ENCODE measurements around the gene C6orf136. TPM values are rescaled to one million over a fixed set of nuclear protein-coding genes. Genes with fewer than 3 reads are reported as not detected.

C6orf136 gene
- polyA plus RNA-seq, 2 of the 4 experiments (the other 2 are of a cell fraction), result 7.5 to 11.7 TPM

DNA sequence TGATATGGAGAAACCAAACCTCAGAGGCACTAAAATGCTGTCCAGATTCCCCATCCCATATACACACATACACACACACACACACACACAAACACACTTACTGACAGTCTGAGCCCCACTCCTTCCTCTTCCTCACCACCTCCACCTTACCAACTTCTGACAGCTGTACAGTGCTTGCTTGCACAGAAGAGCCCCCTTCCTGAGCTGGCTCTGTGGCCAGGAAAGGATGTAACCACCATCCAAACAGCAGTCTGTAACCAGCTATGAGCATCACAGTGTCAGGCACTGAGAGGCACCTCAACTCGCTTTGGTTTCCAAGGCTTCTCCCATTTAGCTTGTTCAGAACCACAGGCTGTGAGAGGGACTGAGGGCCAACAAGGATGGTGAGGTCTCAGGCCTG, 5.9 kb upstream of the C6orf136 start (continued):
- TF ChIP-seq ZC3H11A (IDR thresholded peaks at IDR 0.05), result no peak

DNA sequence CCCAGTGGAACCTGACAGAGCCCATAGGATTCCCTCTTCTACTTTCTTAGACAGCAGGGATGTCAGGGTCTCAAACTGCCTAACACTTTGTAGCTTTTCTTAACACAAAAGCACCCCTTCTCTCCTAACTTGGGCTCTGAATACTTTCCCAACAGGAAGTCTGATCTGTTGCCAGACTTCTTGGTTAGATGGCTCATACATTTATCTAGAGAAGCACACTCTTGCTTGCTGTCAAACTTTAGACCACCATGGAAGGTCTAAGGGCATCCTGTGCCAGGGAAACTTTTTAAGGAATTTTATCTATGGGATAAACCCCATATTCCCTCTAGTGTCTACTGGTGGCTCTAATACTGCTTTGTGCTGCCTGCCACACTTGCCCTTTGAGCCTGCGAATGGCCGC, 3.3 kb upstream of the C6orf136 start:
- DNase-seq (ENCODE audit: low read depth in 1 of 2, low spot score in 1 of 2) (no peak), FAIRE-seq (no peak), ATAC-seq (no peak)
- ChIA-PET POLR2A (interaction anchor here (0.7 kb wide), 1 partner anchor 789 kb away, joined by 5 read pairs; no protein-coding TSS in a partner anchor), CTCF (interaction anchor here (1.0 to 1.3 kb wide), 2 partner anchors 29 to 272 kb away, joined by 3 to 6 read pairs; partner anchors contain the start of gene DHX16)
- H3K4me3 ChIP-seq, result no peak overlapping the region
- H3K4me2 ChIP-seq, result no peak overlapping the region
- H3K27ac ChIP-seq, result no peak overlapping the region
- peaks cover 9% of the 10 kb centered on the region for H3K4me1 ChIP-seq
- no peak for TF ChIP-seq EHF (CRISPR knock-in tag; IDR thresholded peaks at IDR 0.05)
- TF ChIP-seq MAZ (IDR thresholded peaks at IDR 0.05; ENCODE audit: borderline replicate concordance, low read depth, low read length), result no peak
- TF ChIP-seq CHD2 (IDR thresholded peaks at IDR 0.05; ENCODE audit: low read length, partially characterized antibody), result no peak
- TF ChIP-seq POLR2AphosphoS2 (conservative IDR thresholded peaks at IDR 0.05; ENCODE audit: low read length), result no peak
- no peak for TF ChIP-seq GATA3 (IDR thresholded peaks at IDR 0.05; ENCODE audit: borderline replicate concordance)
- TF ChIP-seq, protein P1, sequence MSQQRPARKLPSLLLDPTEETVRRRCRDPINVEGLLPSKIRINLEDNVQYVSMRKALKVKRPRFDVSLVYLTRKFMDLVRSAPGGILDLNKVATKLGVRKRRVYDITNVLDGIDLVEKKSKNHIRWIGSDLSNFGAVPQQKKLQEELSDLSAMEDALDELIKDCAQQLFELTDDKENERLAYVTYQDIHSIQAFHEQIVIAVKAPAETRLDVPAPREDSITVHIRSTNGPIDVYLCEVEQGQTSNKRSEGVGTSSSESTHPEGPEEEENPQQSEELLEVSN (IDR thresholded peaks at IDR 0.05; ENCODE audit: borderline replicate concordance, low read depth), result no peak
- no peak for TF ChIP-seq CHD4 (IDR thresholded peaks at IDR 0.05; ENCODE audit: borderline replicate concordance)
- no peak for TF ChIP-seq FOSL2 (IDR thresholded peaks at IDR 0.05)
- no peak for TF ChIP-seq FOSL2 (CRISPR knock-in tag; IDR thresholded peaks at IDR 0.05)
- no peak for TF ChIP-seq HOXB13 (CRISPR knock-in tag; IDR thresholded peaks at IDR 0.05; ENCODE audit: low read depth)
- no peak for TF ChIP-seq ZSCAN20 (CRISPR knock-in tag; IDR thresholded peaks at IDR 0.05)
- TF ChIP-seq KDM1A (IDR thresholded peaks at IDR 0.05; ENCODE audit: low read depth), result no peak
- TF ChIP-seq NR3C1 (IDR thresholded peaks at IDR 0.05), result no peak
- no peak for TF ChIP-seq RCOR1 (IDR thresholded peaks at IDR 0.05; ENCODE audit: low read depth, low read length)
- no peaks in the 10 kb centered on the region for H3K9me3 ChIP-seq
- WGBS (ENCODE audit: missing lambda C conversion rate), result 90% methylated on average over 2 of the region's 2 CpGs

DNA sequence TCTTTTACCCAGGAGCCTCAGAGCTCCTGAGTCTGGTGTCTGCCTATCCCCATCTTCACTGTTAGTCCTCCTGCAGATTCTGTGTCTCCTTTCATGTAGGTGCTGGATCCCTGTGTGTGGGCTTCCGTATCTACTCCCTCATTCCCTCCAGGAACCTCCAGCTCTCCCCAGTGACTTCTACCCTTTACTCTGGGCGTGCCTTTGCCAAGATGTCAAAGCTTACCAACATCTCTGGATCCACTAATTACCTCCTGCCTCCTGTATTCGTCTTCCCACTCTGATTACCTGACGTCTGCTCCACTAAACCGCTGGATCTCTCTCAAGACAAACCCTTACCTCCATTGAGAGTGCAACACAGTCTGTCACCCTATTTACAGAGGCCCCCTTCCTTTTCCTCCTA, 2.2 kb upstream of the C6orf136 start:
- ATAC-seq, result no peak
- 79% methylated on average over 5 of the region's 5 CpGs for WGBS (ENCODE audit: missing lambda C conversion rate)
- POLR2A ChIA-PET, result interaction anchor here (0.7 kb wide), 2 partner anchors 8 to 27 kb away, joined by 3 to 6 read pairs; no protein-coding TSS in a partner anchor

More for the DNA sequence above, 2.2 kb upstream of the C6orf136 start:
- no peak for TF ChIP-seq ZSCAN20 (CRISPR knock-in tag; IDR thresholded peaks at IDR 0.05)
- TF ChIP-seq, protein P2, sequence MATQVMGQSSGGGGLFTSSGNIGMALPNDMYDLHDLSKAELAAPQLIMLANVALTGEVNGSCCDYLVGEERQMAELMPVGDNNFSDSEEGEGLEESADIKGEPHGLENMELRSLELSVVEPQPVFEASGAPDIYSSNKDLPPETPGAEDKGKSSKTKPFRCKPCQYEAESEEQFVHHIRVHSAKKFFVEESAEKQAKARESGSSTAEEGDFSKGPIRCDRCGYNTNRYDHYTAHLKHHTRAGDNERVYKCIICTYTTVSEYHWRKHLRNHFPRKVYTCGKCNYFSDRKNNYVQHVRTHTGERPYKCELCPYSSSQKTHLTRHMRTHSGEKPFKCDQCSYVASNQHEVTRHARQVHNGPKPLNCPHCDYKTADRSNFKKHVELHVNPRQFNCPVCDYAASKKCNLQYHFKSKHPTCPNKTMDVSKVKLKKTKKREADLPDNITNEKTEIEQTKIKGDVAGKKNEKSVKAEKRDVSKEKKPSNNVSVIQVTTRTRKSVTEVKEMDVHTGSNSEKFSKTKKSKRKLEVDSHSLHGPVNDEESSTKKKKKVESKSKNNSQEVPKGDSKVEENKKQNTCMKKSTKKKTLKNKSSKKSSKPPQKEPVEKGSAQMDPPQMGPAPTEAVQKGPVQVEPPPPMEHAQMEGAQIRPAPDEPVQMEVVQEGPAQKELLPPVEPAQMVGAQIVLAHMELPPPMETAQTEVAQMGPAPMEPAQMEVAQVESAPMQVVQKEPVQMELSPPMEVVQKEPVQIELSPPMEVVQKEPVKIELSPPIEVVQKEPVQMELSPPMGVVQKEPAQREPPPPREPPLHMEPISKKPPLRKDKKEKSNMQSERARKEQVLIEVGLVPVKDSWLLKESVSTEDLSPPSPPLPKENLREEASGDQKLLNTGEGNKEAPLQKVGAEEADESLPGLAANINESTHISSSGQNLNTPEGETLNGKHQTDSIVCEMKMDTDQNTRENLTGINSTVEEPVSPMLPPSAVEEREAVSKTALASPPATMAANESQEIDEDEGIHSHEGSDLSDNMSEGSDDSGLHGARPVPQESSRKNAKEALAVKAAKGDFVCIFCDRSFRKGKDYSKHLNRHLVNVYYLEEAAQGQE (IDR thresholded peaks at IDR 0.05), result no peak
- TF ChIP-seq HOXB13 (CRISPR knock-in tag; IDR thresholded peaks at IDR 0.05; ENCODE audit: low read depth), result no peak
- TF ChIP-seq CBX8 (IDR thresholded peaks at IDR 0.05), result no peak
- TF ChIP-seq, protein P3, sequence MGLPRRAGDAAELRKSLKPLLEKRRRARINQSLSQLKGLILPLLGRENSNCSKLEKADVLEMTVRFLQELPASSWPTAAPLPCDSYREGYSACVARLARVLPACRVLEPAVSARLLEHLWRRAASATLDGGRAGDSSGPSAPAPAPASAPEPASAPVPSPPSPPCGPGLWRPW (IDR thresholded peaks at IDR 0.05), result no peak
- no peak for TF ChIP-seq JUNB (IDR thresholded peaks at IDR 0.05)
- TF ChIP-seq HOXA7 (CRISPR knock-in tag; IDR thresholded peaks at IDR 0.05), result no peak
- TF ChIP-seq CHD2 (IDR thresholded peaks at IDR 0.05; ENCODE audit: low read length, partially characterized antibody), result no peak
- TF ChIP-seq NFE2L2 (conservative IDR thresholded peaks at IDR 0.05; ENCODE audit: low read length), result no peak
- no peak for TF ChIP-seq CEBPB (IDR thresholded peaks at IDR 0.05)
- no peak for TF ChIP-seq EHMT2 (IDR thresholded peaks at IDR 0.05; ENCODE audit: low read depth)
- TF ChIP-seq BHLHE40 (IDR thresholded peaks at IDR 0.05; ENCODE audit: low read depth, low read length), result no peak
- TF ChIP-seq ZFP36 (IDR thresholded peaks at IDR 0.05; ENCODE audit: borderline replicate concordance, partially characterized antibody), result no peak
- TF ChIP-seq, protein P4, sequence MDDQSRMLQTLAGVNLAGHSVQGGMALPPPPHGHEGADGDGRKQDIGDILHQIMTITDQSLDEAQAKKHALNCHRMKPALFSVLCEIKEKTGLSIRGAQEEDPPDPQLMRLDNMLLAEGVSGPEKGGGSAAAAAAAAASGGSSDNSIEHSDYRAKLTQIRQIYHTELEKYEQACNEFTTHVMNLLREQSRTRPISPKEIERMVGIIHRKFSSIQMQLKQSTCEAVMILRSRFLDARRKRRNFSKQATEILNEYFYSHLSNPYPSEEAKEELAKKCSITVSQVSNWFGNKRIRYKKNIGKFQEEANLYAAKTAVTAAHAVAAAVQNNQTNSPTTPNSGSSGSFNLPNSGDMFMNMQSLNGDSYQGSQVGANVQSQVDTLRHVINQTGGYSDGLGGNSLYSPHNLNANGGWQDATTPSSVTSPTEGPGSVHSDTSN (IDR thresholded peaks at IDR 0.05), result no peak
- no peak for TF ChIP-seq KDM1A (IDR thresholded peaks at IDR 0.05; ENCODE audit: low read depth)
- TF ChIP-seq FOSL2 (IDR thresholded peaks at IDR 0.05), result no peak
- no peak for TF ChIP-seq FOSL2 (CRISPR knock-in tag; IDR thresholded peaks at IDR 0.05)
- TF ChIP-seq MAFK (IDR thresholded peaks at IDR 0.05; ENCODE audit: partially characterized antibody), result no peak
- no peak for FAIRE-seq
- Histone ChIP-seq H3K27ac (no peak overlapping the region), H3K4me3 (no peak overlapping the region), H3K9me3 (no peaks in the 10 kb centered on the region), H3K4me2 (no peak overlapping the region), H3K4me1 (peaks cover 9% of the 10 kb centered on the region)
- no peak for DNase-seq (ENCODE audit: low read depth in 1 of 2, low spot score in 1 of 2)
- CTCF ChIA-PET, result interaction anchor here (1.1 to 1.5 kb wide), 3 partner anchors 18 to 298 kb away, joined by 3 to 6 read pairs (median 4); partner anchors contain the start of genes ATAT1 and DHX16
